Naive thymus-derived CD4-positive, alpha-beta T cell (primary cell): ENCODE results near the gene PON1. TPM values are rescaled to one million over a fixed set of nuclear protein-coding genes. Genes with fewer than 3 reads are reported as not detected.

Experiments used
- ATAC-seq: fragments of 150-1000 bp; cut with Tn5 transposase; 2 replicates; pipeline ENCODE4 v1.10.0; 2021; ENCODE audit warnings: mild to moderate bottlenecking, moderate library complexity
- CTCF ChIA-PET: fragments of 350-600 bp; sonication (Branson Sonifier 250); formaldehyde crosslinking; loops from one replicate; lab custom pipeline; 2021; ENCODE audit warnings: antibody characterized with exemption; lab: Charles Lee
- POLR2A ChIA-PET: fragments of 350-600 bp; sonication (Branson Sonifier 250); formaldehyde crosslinking; loops from one replicate; lab custom pipeline; 2021; ENCODE audit warnings: antibody characterized with exemption, inconsistent platforms; lab: Charles Lee
- DNase-seq, 9 donors: peaks; one replicate each; pipeline versions ENCODE4 v3.0.0 to v3.0.0-alpha.2; 2020 to 2022; ENCODE audit warnings: mixed read lengths in 1 of 9
- H3K27ac ChIP-seq: one replicate; pipeline ENCODE4 v1.7.0; 2013; ENCODE audit warnings: mild to moderate bottlenecking, low read depth, low read length, moderate library complexity
- H3K27me3 ChIP-seq, 2 donors: one replicate each; pipeline ENCODE4 v1.7.0; 2013; ENCODE audit warnings: low read length in 2 of 2, mild to moderate bottlenecking in 2 of 2, moderate library complexity in 2 of 2; ENCODE audit not compliant: control insufficient read depth in 2 of 2, insufficient read depth in 2 of 2
- H3K36me3 ChIP-seq, 3 experiments: 1 replicate in 2 of 3; 2 replicates in 1 of 3; pipeline ENCODE4 v1.7.0; 2013; ENCODE audit warnings: low read length in 3 of 3, mild to moderate bottlenecking in 3 of 3, moderate library complexity in 1 of 3; ENCODE audit not compliant: insufficient read depth in 3 of 3, control insufficient read depth in 2 of 3
- H3K4me1 ChIP-seq, 2 donors: one replicate each; pipeline ENCODE4 v1.7.0; 2013; ENCODE audit warnings: low read length in 2 of 2, mild to moderate bottlenecking in 2 of 2, moderate library complexity in 1 of 2; ENCODE audit not compliant: control insufficient read depth in 2 of 2, insufficient read depth in 2 of 2
- H3K4me3 ChIP-seq: 2 replicates; pipeline ENCODE4 v1.7.0; 2013; ENCODE audit warnings: mild to moderate bottlenecking, low read length
- H3K9me3 ChIP-seq, 3 experiments: 1 replicate in 2 of 3; 2 replicates in 1 of 3; pipeline ENCODE4 v1.7.0; 2013; ENCODE audit warnings: low read length in 3 of 3; ENCODE audit not compliant: control insufficient read depth in 2 of 3
- H3K27ac Mint-ChIP-seq, 9 donors: one replicate each; pipeline ENCODE4 v1.8.0; 2020 to 2022; ENCODE audit warnings: mixed read lengths in 9 of 9, mild to moderate bottlenecking in 8 of 9, moderate library complexity in 5 of 9, inconsistent platforms in 2 of 9
- H3K27me3 Mint-ChIP-seq, 5 donors: one replicate each; pipeline ENCODE4 v1.8.0; 2021 to 2022; ENCODE audit warnings: mixed read lengths in 5 of 5, mild to moderate bottlenecking in 1 of 5
- H3K36me3 Mint-ChIP-seq, 5 donors: one replicate each; pipeline ENCODE4 v1.8.0; 2020 to 2022; ENCODE audit warnings: mixed read lengths in 5 of 5, mild to moderate bottlenecking in 3 of 5, inconsistent platforms in 1 of 5
- H3K4me1 Mint-ChIP-seq, 7 donors: one replicate each; pipeline ENCODE4 v1.8.0; 2020 to 2022; ENCODE audit warnings: mixed read lengths in 7 of 7, mild to moderate bottlenecking in 3 of 7, inconsistent platforms in 1 of 7
- H3K4me3 Mint-ChIP-seq, 10 donors: one replicate each; pipeline ENCODE4 v1.8.0; 2020 to 2022; ENCODE audit warnings: mild to moderate bottlenecking in 10 of 10, mixed read lengths in 10 of 10, moderate library complexity in 6 of 10, inconsistent platforms in 2 of 10
- H3K9me3 Mint-ChIP-seq, 11 donors: one replicate each; pipeline ENCODE4 v1.8.0; 2020 to 2022; ENCODE audit warnings: mixed read lengths in 11 of 11, mild to moderate bottlenecking in 4 of 11, inconsistent platforms in 1 of 11, moderate library complexity in 1 of 11
- intact Hi-C, 2 donors: fragments of 100-400 bp; cut with micrococcal nuclease; formaldehyde crosslinking; loops; one replicate each; pipeline ENCODE4 v1.15.1; 2023
- polyA plus RNA-seq, 2 donors: library from polyadenylated mRNA; unstranded; fragments of 300-500 nt; fragmentation: Illumina TruSeq; gene quantifications; one replicate each; pipeline ENCODE4 v1.2.3, GENCODE V29; 2021
- total RNA-seq, 6 experiments: library from RNA in 5 of 6; stranded (reverse) in 5 of 6; gene quantifications; 1 replicate in 5 of 6; 2 replicates in 1 of 6; pipeline ENCODE4 v1.2.3 and lab custom pipeline; 2021 to 2026

PON1 gene
- total and polyA plus RNA-seq, 7 experiments from 2014 or later: not detected

GRCh38 chr7:95311389-95311788, 12.9 kb downstream of the PON1 start:
- POLR2A ChIA-PET: no interaction called here
- H3K4me3 ChIP-seq: no peak overlapping the region
- CTCF ChIA-PET: no interaction called here
- Mint-ChIP-seq H3K36me3 (no peaks in the 10 kb centered on the region), H3K27me3 (peaks cover 3 to 39% (median 9%) of the 10 kb centered on the region in 5 donors), H3K4me3 (no peak overlapping the region), H3K9me3 (peaks cover 0 to 4% (median 0%) of the 10 kb centered on the region in 11 donors), H3K27ac (no peak overlapping the region), H3K4me1 (peaks cover 0 to 2% (median 0%) of the 10 kb centered on the region in 7 donors)
- ATAC-seq (no peak), DNase-seq (no peak)
- no peaks in the 10 kb centered on the region for H3K36me3 ChIP-seq
- no peaks in the 10 kb centered on the region for H3K4me1 ChIP-seq
- intact Hi-C loops: no loop called here
- no peaks in the 10 kb centered on the region for H3K9me3 ChIP-seq
- H3K27me3 ChIP-seq: no peaks in the 10 kb centered on the region
- no peak overlapping the region for H3K27ac ChIP-seq

DNA sequence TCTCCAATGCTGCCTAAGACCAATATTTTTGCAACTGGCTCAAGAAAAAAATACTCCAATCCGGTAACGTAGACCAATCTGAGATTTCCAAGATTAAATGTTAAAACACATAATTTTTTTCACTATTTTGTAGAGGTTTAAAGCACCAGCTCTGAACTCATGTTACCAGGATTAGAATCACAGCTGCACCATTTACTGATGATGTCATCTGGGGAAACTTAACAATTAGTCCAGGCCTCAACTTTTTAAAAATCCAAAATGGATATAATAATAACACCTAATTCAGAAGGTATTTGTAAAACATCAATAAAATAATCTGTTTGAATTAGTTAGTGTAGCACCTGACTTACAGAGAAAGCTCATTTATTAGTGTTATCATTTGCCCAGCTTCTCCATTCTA, 14.4 kb downstream of the PON1 start:
- no peaks in the 10 kb centered on the region for H3K9me3 ChIP-seq
- Mint-ChIP-seq H3K27me3 (peaks cover 3 to 46% (median 15%) of the 10 kb centered on the region in 5 donors), H3K27ac (no peak overlapping the region), H3K36me3 (no peaks in the 10 kb centered on the region), H3K4me3 (no peak overlapping the region), H3K9me3 (peaks cover 0 to 4% (median 0%) of the 10 kb centered on the region in 11 donors), H3K4me1 (peaks cover 0 to 2% (median 0%) of the 10 kb centered on the region in 7 donors)
- ATAC-seq (no peak), DNase-seq (no peak)
- H3K36me3 ChIP-seq: no peaks in the 10 kb centered on the region
- H3K27me3 ChIP-seq: no peaks in the 10 kb centered on the region
- CTCF ChIA-PET: no interaction called here
- H3K4me3 ChIP-seq: no peak overlapping the region
- no peaks in the 10 kb centered on the region for H3K4me1 ChIP-seq
- intact Hi-C loops: no loop called here
- POLR2A ChIA-PET: no interaction called here
- H3K27ac ChIP-seq: no peak overlapping the region

DNA sequence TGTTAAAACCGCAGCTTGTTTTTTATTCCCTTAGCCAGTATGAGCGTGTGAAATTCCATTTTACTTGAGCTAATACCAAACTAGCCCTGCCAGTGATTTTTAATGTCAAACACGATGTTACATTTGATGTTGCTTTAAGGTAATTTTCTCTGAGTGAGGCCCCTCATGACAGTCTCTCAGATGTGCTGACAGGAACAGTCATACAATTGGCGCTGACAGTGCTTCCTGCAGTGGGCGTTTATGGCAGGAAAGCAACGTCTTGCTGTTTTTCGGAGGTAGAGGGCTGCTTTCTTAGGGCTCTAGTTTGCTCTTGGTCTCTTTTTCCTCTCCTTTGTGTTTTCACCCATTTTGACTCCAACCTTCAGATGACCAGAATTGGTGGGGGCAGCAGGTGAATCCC, 19.3 kb downstream of the PON1 start:
- Mint-ChIP-seq H3K27ac (no peak overlapping the region), H3K36me3 (no peaks in the 10 kb centered on the region), H3K4me3 (no peak overlapping the region), H3K9me3 (peaks cover 0 to 1% (median 0%) of the 10 kb centered on the region in 11 donors), H3K4me1 (no peaks in the 10 kb centered on the region), H3K27me3 (peaks cover 0 to 24% (median 14%) of the 10 kb centered on the region in 5 donors)
- ChIA-PET POLR2A (no interaction called here), CTCF (no interaction called here)
- Histone ChIP-seq H3K4me3 (no peak overlapping the region), H3K9me3 (no peaks in the 10 kb centered on the region), H3K36me3 (no peaks in the 10 kb centered on the region), H3K27me3 (no peaks in the 10 kb centered on the region), H3K27ac (no peak overlapping the region), H3K4me1 (no peaks in the 10 kb centered on the region)
- intact Hi-C loops: no loop called here
- ATAC-seq (no peak), DNase-seq (no peak)

DNA sequence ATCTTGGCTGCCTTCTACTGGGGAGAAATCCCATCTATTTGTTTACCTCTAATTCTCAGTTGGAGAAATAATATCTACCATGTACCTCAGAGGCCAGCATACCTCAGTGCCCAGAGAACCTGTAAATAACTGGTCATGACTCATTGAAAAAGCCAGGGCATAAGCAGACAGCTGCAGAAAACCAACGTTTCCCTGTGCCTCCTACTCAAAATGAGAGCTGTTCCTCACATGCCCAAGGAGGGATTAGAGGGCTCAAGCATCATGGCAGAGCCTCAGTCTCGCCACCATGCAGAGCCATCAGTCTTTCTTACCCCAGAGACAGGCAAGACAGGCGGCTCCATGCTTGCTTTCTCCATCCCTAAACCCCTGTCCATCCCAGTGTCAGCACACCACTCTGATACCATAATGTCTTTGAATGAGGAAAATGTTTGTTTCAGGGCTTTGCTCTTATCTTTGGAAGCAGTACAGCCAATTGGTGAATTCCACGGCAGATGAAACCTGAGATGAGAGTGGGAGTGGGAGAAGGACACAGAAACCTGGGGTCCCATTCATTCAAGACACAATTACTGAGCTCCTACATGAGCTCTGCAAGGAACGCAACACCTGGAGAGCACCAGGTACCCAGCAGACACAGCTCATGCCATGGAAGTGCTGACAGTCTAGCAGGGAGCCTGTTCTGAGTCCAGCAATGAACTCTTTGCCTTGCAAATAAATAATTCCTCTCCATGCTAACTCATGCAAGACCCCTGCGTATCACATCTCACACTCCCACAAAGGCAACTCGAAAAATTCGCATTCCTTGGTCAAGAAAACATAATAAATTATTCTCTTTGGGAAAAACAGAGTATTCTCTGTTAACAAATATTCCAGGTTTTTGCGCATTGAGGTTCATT, 21.1 kb downstream of the PON1 start:
- Mint-ChIP-seq H3K27ac (no peak overlapping the region), H3K27me3 (peaks cover 0 to 23% (median 18%) of the 10 kb centered on the region in 5 donors), H3K9me3 (peaks cover 0 to 1% (median 0%) of the 10 kb centered on the region in 11 donors), H3K4me3 (no peak overlapping the region), H3K36me3 (no peaks in the 10 kb centered on the region), H3K4me1 (no peaks in the 10 kb centered on the region)
- H3K27ac ChIP-seq: no peak overlapping the region
- H3K27me3 ChIP-seq: no peaks in the 10 kb centered on the region
- POLR2A ChIA-PET: no interaction called here
- intact Hi-C loops: no loop called here
- CTCF ChIA-PET: no interaction called here
- DNase-seq (no peak), ATAC-seq (no peak)
- no peak overlapping the region for H3K4me3 ChIP-seq
- no peaks in the 10 kb centered on the region for H3K9me3 ChIP-seq
- H3K36me3 ChIP-seq: no peaks in the 10 kb centered on the region
- H3K4me1 ChIP-seq: no peaks in the 10 kb centered on the region

GRCh38 chr7:95298091-95298490, 26.2 kb downstream of the PON1 start:
- Mint-ChIP-seq H3K27ac (no peak overlapping the region), H3K27me3 (peaks cover 0 to 11% (median 8%) of the 10 kb centered on the region in 5 donors), H3K4me1 (no peaks in the 10 kb centered on the region), H3K36me3 (no peaks in the 10 kb centered on the region), H3K4me3 (no peak overlapping the region), H3K9me3 (peaks cover 0 to 1% (median 0%) of the 10 kb centered on the region in 11 donors)
- DNase-seq (no peak), ATAC-seq (no peak)
- no peaks in the 10 kb centered on the region for H3K4me1 ChIP-seq
- ChIA-PET CTCF (no interaction called here), POLR2A (no interaction called here)
- no peaks in the 10 kb centered on the region for H3K36me3 ChIP-seq
- no peaks in the 10 kb centered on the region for H3K9me3 ChIP-seq
- intact Hi-C loops: no loop called here
- H3K27ac ChIP-seq: no peak overlapping the region
- no peak overlapping the region for H3K4me3 ChIP-seq
- H3K27me3 ChIP-seq: no peaks in the 10 kb centered on the region

- no peaks in the 10 kb centered on the region for H3K9me3 Mint-ChIP-seq
- H3K9me3 ChIP-seq: no peaks in the 10 kb centered on the region
- no peak overlapping the region for H3K4me3 ChIP-seq
- no peaks in the 10 kb centered on the region for H3K4me1 Mint-ChIP-seq
- ChIA-PET POLR2A (no interaction called here), CTCF (no interaction called here)
- H3K4me1 ChIP-seq: no peaks in the 10 kb centered on the region
- no peaks in the 10 kb centered on the region for H3K27me3 ChIP-seq
- H3K36me3 Mint-ChIP-seq: no peaks in the 10 kb centered on the region
- H3K27ac Mint-ChIP-seq: no peak overlapping the region
- intact Hi-C loops: no loop called here
- no peak overlapping the region for H3K27ac ChIP-seq
- no peak for DNase-seq
- H3K27me3 Mint-ChIP-seq: peaks cover 0 to 11% (median 8%) of the 10 kb centered on the region in 5 donors
- no peak overlapping the region for H3K4me3 Mint-ChIP-seq
- no peaks in the 10 kb centered on the region for H3K36me3 ChIP-seq
- ATAC-seq: no peak
Observed at GRCh38 chr7:95297041-95297440, 27.3 kb downstream of the PON1 start.

GRCh38 chr7:95296456-95296855, 27.9 kb downstream of the PON1 start:
- CTCF ChIA-PET: no interaction called here
- H3K9me3 ChIP-seq: no peaks in the 10 kb centered on the region
- H3K27ac ChIP-seq: no peak overlapping the region
- Mint-ChIP-seq H3K27ac (no peak overlapping the region), H3K27me3 (peaks cover 0 to 10% (median 8%) of the 10 kb centered on the region in 5 donors), H3K9me3 (no peaks in the 10 kb centered on the region), H3K4me3 (no peak overlapping the region), H3K36me3 (no peaks in the 10 kb centered on the region), H3K4me1 (no peaks in the 10 kb centered on the region)
- no peak overlapping the region for H3K4me3 ChIP-seq
- DNase-seq (no peak), ATAC-seq (no peak)
- no peaks in the 10 kb centered on the region for H3K36me3 ChIP-seq
- POLR2A ChIA-PET: no interaction called here
- intact Hi-C loops: no loop called here
- H3K4me1 ChIP-seq: no peaks in the 10 kb centered on the region
- no peaks in the 10 kb centered on the region for H3K27me3 ChIP-seq
